Suprapubic skin (tissue), 4 donors: ENCODE measurements around the gene BEST1.

Experiments
- EP300 ChIP-seq: sonication (generic); formaldehyde crosslinking; IDR thresholded peaks from one replicate; pipeline ENCODE4 v1.6.1; 2017; ENCODE audit warnings: antibody characterized with exemption
- POLR2A ChIP-seq, 2 donors: fragments of 450-650 bp; IDR thresholded peaks; one replicate each; pipeline ENCODE4 v1.6.1; 2017; ENCODE audit warnings: antibody characterized with exemption in 2 of 2, mild to moderate bottlenecking in 2 of 2, moderate library complexity in 2 of 2
- POLR2AphosphoS5 ChIP-seq, 3 donors: sonication (generic); formaldehyde crosslinking; IDR thresholded peaks; one replicate each; pipeline ENCODE4 v1.6.1; 2017; ENCODE audit warnings: antibody characterized with exemption in 3 of 3
- TF ChIP-seq, protein P1 (sequence below), 2 donors: fragments of 200-600 bp in 1 of 2; fragments of 450-650 bp in 1 of 2; sonication (generic) in 1 of 2; IDR thresholded peaks; one replicate each; pipeline ENCODE4 v1.5.1; 2016 to 2019; ENCODE audit warnings: antibody characterized with exemption in 2 of 2, mild to moderate bottlenecking in 1 of 2, moderate library complexity in 1 of 2

DNA sequence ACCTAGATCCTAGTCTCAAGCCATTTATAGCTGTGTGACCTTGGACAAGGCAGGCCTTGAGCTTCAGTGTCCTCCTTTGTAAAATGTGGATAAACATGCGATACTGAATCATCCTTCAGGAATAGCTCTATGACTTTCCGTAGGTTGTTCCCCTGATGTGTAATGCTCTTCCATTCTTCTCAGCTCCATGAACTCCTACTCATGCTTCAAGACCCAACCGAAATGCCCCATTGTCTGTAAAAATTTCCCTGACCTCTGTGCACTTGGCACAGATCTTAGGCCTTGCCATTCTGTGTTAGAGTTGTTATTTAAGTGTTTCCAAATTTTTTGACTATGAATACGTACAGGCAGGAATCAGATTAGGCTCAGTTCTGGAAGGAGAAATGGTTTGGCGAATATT, 3.3 kb upstream of the BEST1 start:
- TF ChIP-seq, protein P1, sequence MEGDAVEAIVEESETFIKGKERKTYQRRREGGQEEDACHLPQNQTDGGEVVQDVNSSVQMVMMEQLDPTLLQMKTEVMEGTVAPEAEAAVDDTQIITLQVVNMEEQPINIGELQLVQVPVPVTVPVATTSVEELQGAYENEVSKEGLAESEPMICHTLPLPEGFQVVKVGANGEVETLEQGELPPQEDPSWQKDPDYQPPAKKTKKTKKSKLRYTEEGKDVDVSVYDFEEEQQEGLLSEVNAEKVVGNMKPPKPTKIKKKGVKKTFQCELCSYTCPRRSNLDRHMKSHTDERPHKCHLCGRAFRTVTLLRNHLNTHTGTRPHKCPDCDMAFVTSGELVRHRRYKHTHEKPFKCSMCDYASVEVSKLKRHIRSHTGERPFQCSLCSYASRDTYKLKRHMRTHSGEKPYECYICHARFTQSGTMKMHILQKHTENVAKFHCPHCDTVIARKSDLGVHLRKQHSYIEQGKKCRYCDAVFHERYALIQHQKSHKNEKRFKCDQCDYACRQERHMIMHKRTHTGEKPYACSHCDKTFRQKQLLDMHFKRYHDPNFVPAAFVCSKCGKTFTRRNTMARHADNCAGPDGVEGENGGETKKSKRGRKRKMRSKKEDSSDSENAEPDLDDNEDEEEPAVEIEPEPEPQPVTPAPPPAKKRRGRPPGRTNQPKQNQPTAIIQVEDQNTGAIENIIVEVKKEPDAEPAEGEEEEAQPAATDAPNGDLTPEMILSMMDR (IDR thresholded peaks at IDR 0.05) = no peak
- no peak for TF ChIP-seq POLR2A (IDR thresholded peaks at IDR 0.05)
- no peak for TF ChIP-seq POLR2AphosphoS5 (IDR thresholded peaks at IDR 0.05)
- TF ChIP-seq EP300 = no peak
